Liver (tissue), 9 donors: ENCODE results near the gene BID. TPM values are rescaled to one million over a fixed set of nuclear protein-coding genes. Genes with fewer than 3 reads are reported as not detected.

Experiments
- DNase-seq: peaks from one replicate; pipeline ENCODE4 v3.0.0-alpha.2; 2017; ENCODE audit warnings: low spot score
- H3K27ac ChIP-seq, 2 donors: one replicate each; pipeline ENCODE4 v1.7.0; 2013; ENCODE audit warnings: inconsistent platforms in 2 of 2, low read length in 2 of 2, control low read depth in 1 of 2, low read depth in 1 of 2, mild to moderate bottlenecking in 1 of 2
- H3K27me3 ChIP-seq, 4 donors: one replicate each; pipeline versions ENCODE4 v1.6.1 to v1.7.0; 2013; ENCODE audit warnings: low read length in 3 of 4, inconsistent platforms in 1 of 4, mild to moderate bottlenecking in 1 of 4, moderate library complexity in 1 of 4; ENCODE audit not compliant: control insufficient read depth in 4 of 4, insufficient read depth in 4 of 4
- H3K36me3 ChIP-seq, 4 donors: one replicate each; pipeline versions ENCODE4 v1.6.1 to v1.7.0; 2013; ENCODE audit warnings: low read length in 3 of 4, mild to moderate bottlenecking in 3 of 4, low read depth in 1 of 4, moderate library complexity in 1 of 4; ENCODE audit not compliant: control insufficient read depth in 4 of 4, insufficient read depth in 3 of 4
- H3K4me1 ChIP-seq, 4 donors: one replicate each; pipeline versions ENCODE4 v1.6.1 to v1.7.0; 2013; ENCODE audit warnings: low read length in 3 of 4, mild to moderate bottlenecking in 3 of 4, moderate library complexity in 1 of 4; ENCODE audit not compliant: control insufficient read depth in 4 of 4, insufficient read depth in 4 of 4
- H3K4me3 ChIP-seq, 3 donors: one replicate each; pipeline versions ENCODE4 v1.6.1 to v1.7.0; 2013; ENCODE audit warnings: low read length in 3 of 3, control low read depth in 1 of 3, low read depth in 1 of 3, mild to moderate bottlenecking in 1 of 3
- H3K9ac ChIP-seq, 2 donors: one replicate each; pipeline ENCODE4 v1.7.0; 2013; ENCODE audit warnings: low read length in 2 of 2, mild to moderate bottlenecking in 2 of 2, moderate library complexity in 2 of 2, control low read depth in 1 of 2, low read depth in 1 of 2
- H3K9me3 ChIP-seq, 4 donors: one replicate each; pipeline versions ENCODE4 v1.6.1 to v1.7.0; 2013; ENCODE audit warnings: low read length in 3 of 4; ENCODE audit not compliant: control insufficient read depth in 4 of 4
- ATF3 ChIP-seq: IDR thresholded peaks from 2 replicates; pipeline ENCODE4 v1.6.1; 2016; ENCODE audit warnings: antibody characterized with exemption
- CTCF ChIP-seq: fragments of 150-350 bp; IDR thresholded peaks from 2 replicates; pipeline ENCODE4 v1.5.1; 2017; ENCODE audit warnings: improper control_type of control experiment, low read depth, low read length; ENCODE audit not compliant: missing input control
- FOXA1 ChIP-seq: IDR thresholded peaks from 2 replicates; pipeline ENCODE4 v1.6.1; 2016; ENCODE audit warnings: antibody characterized with exemption
- FOXA2 ChIP-seq: IDR thresholded peaks from 2 replicates; pipeline ENCODE4 v1.6.1; 2016; ENCODE audit warnings: antibody characterized with exemption
- HNF4A ChIP-seq, 2 donors: conservative IDR thresholded peaks; 2 replicates each; pipeline ENCODE4 v1.6.1; 2016; ENCODE audit warnings: antibody characterized with exemption in 2 of 2, mild to moderate bottlenecking in 2 of 2
- HNF4G ChIP-seq: IDR thresholded peaks from 2 replicates; pipeline ENCODE4 v1.6.1; 2016; ENCODE audit warnings: antibody characterized with exemption
- JUND ChIP-seq, 2 donors: IDR thresholded peaks; 2 replicates each; pipeline ENCODE4 v1.6.1; 2016; ENCODE audit warnings: antibody characterized with exemption in 2 of 2
- MAX ChIP-seq: IDR thresholded peaks from 2 replicates; pipeline ENCODE4 v1.6.1; 2016; ENCODE audit warnings: antibody characterized with exemption
- NR2F2 ChIP-seq: IDR thresholded peaks from 2 replicates; pipeline ENCODE4 v1.6.1; 2016; ENCODE audit warnings: antibody characterized with exemption
- RAD21 ChIP-seq, 2 donors: IDR thresholded peaks; 2 replicates each; pipeline ENCODE4 v1.6.1; 2016; ENCODE audit warnings: antibody characterized with exemption in 2 of 2, mild to moderate bottlenecking in 2 of 2
- REST ChIP-seq: IDR thresholded peaks from 2 replicates; pipeline ENCODE4 v1.6.1; 2016; ENCODE audit warnings: antibody characterized with exemption, mild to moderate bottlenecking
- RXRA ChIP-seq, 2 donors: IDR thresholded peaks; 2 replicates each; pipeline ENCODE4 v1.6.1; 2017 to 2018; ENCODE audit warnings: antibody characterized with exemption in 2 of 2, mild to moderate bottlenecking in 1 of 2
- SP1 ChIP-seq: IDR thresholded peaks from 2 replicates; pipeline ENCODE4 v1.6.1; 2018; ENCODE audit warnings: antibody characterized with exemption, mild to moderate bottlenecking
- TAF1 ChIP-seq: conservative IDR thresholded peaks from 2 replicates; pipeline ENCODE4 v1.6.1; 2016; ENCODE audit warnings: antibody characterized with exemption, mild to moderate bottlenecking
- YY1 ChIP-seq: IDR thresholded peaks from 2 replicates; pipeline ENCODE4 v1.6.1; 2016; ENCODE audit warnings: antibody characterized with exemption, mild to moderate bottlenecking
- ZBTB33 ChIP-seq: IDR thresholded peaks from 2 replicates; pipeline ENCODE4 v1.6.1; 2016; ENCODE audit warnings: antibody characterized with exemption
- WGBS: extraction: QIAGEN DNeasy Blood & Tissue Kit; methylation state at CpG from one replicate; pipeline ENCODE4 v1.1.7; 2013; 5-methylcytosine and 5-hydroxymethylcytosine counted together
- polyA plus RNA-seq, 2 donors: library from polyadenylated mRNA; stranded (reverse) in 1 of 2; unstranded in 1 of 2; fragments of 200-250 nt in 1 of 2; fragments of >200 nt in 1 of 2; fragmentation: Nextera tagmentation in 1 of 2; extraction: Ambion mirVana in 1 of 2; gene quantifications; one replicate each; pipeline versions ENCODE4 v1.2.1 to v1.2.3, GENCODE V29; 2013 to 2015
- total RNA-seq, 2 donors: library from RNA; depleted of rRNA; stranded (reverse); fragments of >200 nt; gene quantifications; one replicate each; pipeline ENCODE4 v1.2.3, GENCODE V29; 2014
- donor health status: healthy.
- donor health status: healthy.
- donor health status: healthy.
- donor health status: healthy.
- donor health status: healthy.

Gene BID
- total and polyA plus RNA-seq, 4 donors, result 28.7 to 66.9 (median 52.6) TPM

GRCh38 chr22:17818180-17818579, 43.9 kb upstream of the BID start (continued):
- TF ChIP-seq ZBTB33, result no peak
- TF ChIP-seq SP1, result no peak
- no peak for TF ChIP-seq NR2F2
- TF ChIP-seq FOXA1, result no peak
- no peak for TF ChIP-seq FOXA2
- no peak for TF ChIP-seq JUND (IDR thresholded peaks at IDR 0.05)
- no peak for TF ChIP-seq ATF3

- no peak for DNase-seq
- Histone ChIP-seq H3K27me3 (no peaks in the 10 kb centered on the region), H3K4me1 (no peaks in the 10 kb centered on the region), H3K36me3 (peaks cover 19 to 72% (median 33%) of the 10 kb centered on the region in 4 donors), H3K9ac (no peak overlapping the region), H3K4me3 (no peak overlapping the region), H3K27ac (no peak overlapping the region), H3K9me3 (no peaks in the 10 kb centered on the region)
- 96% methylated on average over 33 of the region's 33 CpGs for WGBS
- TF ChIP-seq RXRA (IDR thresholded peaks at IDR 0.05) (no peak), HNF4A (conservative IDR thresholded peaks at IDR 0.05) (no peak), RAD21 (IDR thresholded peaks at IDR 0.05) (no peak), HNF4G (no peak), JUND (IDR thresholded peaks at IDR 0.05) (no peak), SP1 (no peak), MAX (no peak), REST (no peak), YY1 (no peak), ATF3 (no peak), TAF1 (no peak)
Observed at GRCh38 chr22:17817511-17818065, 43.3 kb upstream of the BID start.

- no peak overlapping the region for H3K27ac ChIP-seq
- no peak overlapping the region for H3K9ac ChIP-seq
- peaks cover 22 to 74% (median 35%) of the 10 kb centered on the region in 4 donors for H3K36me3 ChIP-seq
- TF ChIP-seq HNF4A (conservative IDR thresholded peaks at IDR 0.05) (no peak), ZBTB33 (no peak), MAX (no peak), CTCF (no peak), FOXA1 (no peak), ATF3 (no peak), RAD21 (IDR thresholded peaks at IDR 0.05) (no peak), NR2F2 (no peak)
- no peak overlapping the region for H3K4me3 ChIP-seq
- no peaks in the 10 kb centered on the region for H3K4me1 ChIP-seq
- no peak for DNase-seq
- H3K9me3 ChIP-seq, result no peaks in the 10 kb centered on the region
- WGBS, result 95% methylated on average over 21 of the region's 21 CpGs
- H3K27me3 ChIP-seq, result no peaks in the 10 kb centered on the region
Observed at GRCh38 chr22:17817079-17817478, 42.8 kb upstream of the BID start.
